Ascending aorta (tissue), 2 donors: ENCODE data around the gene GRHL3. TPM values are rescaled to one million over a fixed set of nuclear protein-coding genes. Genes with fewer than 3 reads are reported as not detected.

Experiments
- DNase-seq, 2 donors: peaks; one replicate each; pipeline ENCODE4 v3.0.0-alpha.2; 2019; ENCODE audit warnings: low spot score in 2 of 2
- H3K27ac ChIP-seq, 2 donors: fragments of 200-600 bp; sonication (generic); one replicate each; pipeline ENCODE4 v1.5.1; 2016 to 2017; ENCODE audit warnings: mild to moderate bottlenecking in 1 of 2
- H3K27me3 ChIP-seq: fragments of 200-600 bp; sonication (generic); one replicate; pipeline ENCODE4 v1.5.1; 2017
- H3K36me3 ChIP-seq, 2 donors: fragments of 200-600 bp; sonication (generic); one replicate each; pipeline ENCODE4 v1.5.1; 2016
- H3K4me1 ChIP-seq, 2 donors: fragments of 200-600 bp; sonication (generic); one replicate each; pipeline ENCODE4 v1.5.1; 2016 to 2017; ENCODE audit warnings: mild to moderate bottlenecking in 1 of 2
- H3K4me3 ChIP-seq, 2 donors: fragments of 200-600 bp; sonication (generic); one replicate each; pipeline ENCODE4 v1.5.1; 2016 to 2017; ENCODE audit warnings: mild to moderate bottlenecking in 1 of 2
- H3K9me3 ChIP-seq, 2 donors: fragments of 200-600 bp; sonication (generic); one replicate each; pipeline ENCODE4 v1.5.1; 2016
- intact Hi-C: fragments of 100-400 bp; cut with DNase I; formaldehyde crosslinking; loops from one replicate; pipeline ENCODE4 v1.15.1; 2023
- total RNA-seq: library from RNA; depleted of rRNA; stranded (reverse); fragments of >200 nt; gene quantifications from one replicate; pipeline ENCODE4 v1.1.0, GENCODE V29; 2016
- TF ChIP-seq, protein P1 (sequence below), 3 experiments: fragments of 200-600 bp in 2 of 3; fragments of 450-650 bp in 1 of 3; sonication (generic) in 2 of 3; IDR thresholded peaks; one replicate each; pipeline ENCODE4 v1.5.1; 2016 to 2019; ENCODE audit warnings: antibody characterized with exemption in 3 of 3, mild to moderate bottlenecking in 1 of 3, moderate library complexity in 1 of 3

Gene GRHL3
- total RNA-seq, 1 donor from 2014 or later: not detected

DNA sequence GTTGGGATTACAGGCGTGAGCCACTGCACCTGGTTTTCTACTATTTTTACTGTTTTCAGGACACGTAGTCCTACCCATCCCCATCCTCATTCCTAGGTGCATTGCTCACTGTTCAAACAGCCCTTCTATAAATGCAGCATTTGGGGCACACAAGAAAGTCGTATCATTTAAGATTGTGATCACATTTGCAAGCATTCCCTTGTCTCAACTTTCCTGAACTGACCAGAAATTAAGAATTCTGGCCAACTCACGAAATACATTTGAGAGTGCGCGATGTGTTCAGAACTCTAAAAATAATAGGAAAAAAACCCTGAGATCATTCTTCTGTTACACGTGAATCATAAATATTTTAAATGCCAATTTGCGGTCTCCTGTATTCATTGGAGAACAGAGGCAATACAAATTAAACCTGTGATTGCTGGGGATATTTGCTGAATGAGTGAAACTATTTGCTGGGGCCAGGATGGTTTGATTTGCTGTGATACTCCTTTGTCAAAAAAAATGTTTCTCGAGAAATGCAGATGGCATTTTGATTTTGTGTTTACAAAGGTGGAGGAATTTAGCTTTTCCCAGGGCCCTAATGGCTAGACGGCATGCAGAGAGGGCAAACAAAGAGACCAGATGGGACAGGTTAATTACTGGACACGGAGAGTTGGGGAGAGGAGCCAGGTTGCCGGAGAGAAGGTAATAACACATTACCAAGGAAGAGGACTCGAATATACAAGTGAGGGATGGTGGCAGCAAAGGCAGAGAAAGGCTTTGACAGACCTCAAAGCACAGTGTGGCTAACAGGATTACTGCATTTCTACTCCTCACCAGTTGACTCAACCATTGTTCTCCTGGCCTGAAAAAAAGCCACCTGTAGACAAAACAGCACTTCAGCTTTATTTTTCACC, 56.0 kb downstream of the GRHL3 start:
- Histone ChIP-seq H3K36me3 (no peaks in the 10 kb centered on the region), H3K27ac (no peak overlapping the region), H3K9me3 (no peaks in the 10 kb centered on the region), H3K27me3 (no peaks in the 10 kb centered on the region), H3K4me3 (no peak overlapping the region), H3K4me1 (no peaks in the 10 kb centered on the region)
- no peak for DNase-seq
- intact Hi-C loops: no loop called here
- TF ChIP-seq, protein P1, sequence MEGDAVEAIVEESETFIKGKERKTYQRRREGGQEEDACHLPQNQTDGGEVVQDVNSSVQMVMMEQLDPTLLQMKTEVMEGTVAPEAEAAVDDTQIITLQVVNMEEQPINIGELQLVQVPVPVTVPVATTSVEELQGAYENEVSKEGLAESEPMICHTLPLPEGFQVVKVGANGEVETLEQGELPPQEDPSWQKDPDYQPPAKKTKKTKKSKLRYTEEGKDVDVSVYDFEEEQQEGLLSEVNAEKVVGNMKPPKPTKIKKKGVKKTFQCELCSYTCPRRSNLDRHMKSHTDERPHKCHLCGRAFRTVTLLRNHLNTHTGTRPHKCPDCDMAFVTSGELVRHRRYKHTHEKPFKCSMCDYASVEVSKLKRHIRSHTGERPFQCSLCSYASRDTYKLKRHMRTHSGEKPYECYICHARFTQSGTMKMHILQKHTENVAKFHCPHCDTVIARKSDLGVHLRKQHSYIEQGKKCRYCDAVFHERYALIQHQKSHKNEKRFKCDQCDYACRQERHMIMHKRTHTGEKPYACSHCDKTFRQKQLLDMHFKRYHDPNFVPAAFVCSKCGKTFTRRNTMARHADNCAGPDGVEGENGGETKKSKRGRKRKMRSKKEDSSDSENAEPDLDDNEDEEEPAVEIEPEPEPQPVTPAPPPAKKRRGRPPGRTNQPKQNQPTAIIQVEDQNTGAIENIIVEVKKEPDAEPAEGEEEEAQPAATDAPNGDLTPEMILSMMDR (IDR thresholded peaks at IDR 0.05): no peak

DNA sequence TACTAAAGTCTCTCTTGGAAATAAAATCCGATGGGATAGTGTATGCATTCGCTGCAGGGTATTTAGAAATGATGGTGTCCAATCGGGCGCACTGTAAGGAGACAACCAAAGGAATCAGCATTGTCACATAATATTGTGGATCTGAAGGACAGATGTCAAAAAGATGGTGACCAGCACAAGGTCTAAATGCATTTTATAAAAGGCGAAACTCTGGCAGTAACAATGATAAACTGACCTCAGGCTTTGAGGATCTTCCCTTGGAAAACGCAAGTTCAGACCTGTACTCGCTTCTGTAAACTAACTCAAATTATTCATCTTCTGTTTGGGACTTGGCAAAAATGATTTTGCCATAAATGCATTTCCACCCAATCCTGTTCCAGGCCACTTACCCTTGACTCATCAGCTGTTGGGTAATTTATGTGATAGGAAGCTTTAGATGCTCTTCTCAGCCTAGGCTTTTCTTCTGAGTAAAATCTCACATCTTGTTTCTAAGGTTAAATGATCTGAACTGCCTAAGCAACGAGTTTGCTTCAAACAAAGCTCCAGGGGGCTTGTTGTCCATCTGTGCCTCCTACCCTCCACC, 60.7 kb downstream of the GRHL3 start:
- intact Hi-C loops: no loop called here
- TF ChIP-seq, protein P1 (IDR thresholded peaks at IDR 0.05): no peak
- no peaks in the 10 kb centered on the region for H3K36me3 ChIP-seq
- no peaks in the 10 kb centered on the region for H3K27me3 ChIP-seq
- no peaks in the 10 kb centered on the region for H3K4me1 ChIP-seq
- DNase-seq: no peak
- no peak overlapping the region for H3K27ac ChIP-seq
- H3K9me3 ChIP-seq: no peaks in the 10 kb centered on the region
- H3K4me3 ChIP-seq: no peak overlapping the region

DNA sequence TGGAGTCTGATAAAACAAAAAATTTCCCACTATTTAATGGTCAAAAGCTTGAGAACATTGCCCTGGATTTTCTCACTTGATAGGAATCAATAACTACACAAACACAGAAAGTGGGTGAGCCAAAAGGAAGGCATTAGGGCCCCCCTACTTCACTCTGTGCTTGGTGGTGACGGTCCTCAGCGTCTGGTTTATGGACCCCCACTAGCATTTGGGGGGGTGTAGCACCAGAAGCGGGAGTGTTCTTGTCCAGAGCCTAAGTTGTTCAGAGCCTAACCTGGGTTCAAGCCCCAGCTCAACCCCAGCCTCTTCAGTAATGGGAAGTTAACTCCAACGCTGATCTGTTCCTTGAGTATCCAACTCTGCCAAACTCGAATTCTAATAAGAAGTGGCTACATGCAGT, 61.4 kb downstream of the GRHL3 start:
- Histone ChIP-seq H3K36me3 (no peaks in the 10 kb centered on the region), H3K27me3 (no peaks in the 10 kb centered on the region), H3K9me3 (no peaks in the 10 kb centered on the region), H3K27ac (no peak overlapping the region), H3K4me3 (no peak overlapping the region), H3K4me1 (no peaks in the 10 kb centered on the region)
- intact Hi-C loops: no loop called here
- no peak for DNase-seq
- TF ChIP-seq, protein P1 (IDR thresholded peaks at IDR 0.05): no peak

DNA sequence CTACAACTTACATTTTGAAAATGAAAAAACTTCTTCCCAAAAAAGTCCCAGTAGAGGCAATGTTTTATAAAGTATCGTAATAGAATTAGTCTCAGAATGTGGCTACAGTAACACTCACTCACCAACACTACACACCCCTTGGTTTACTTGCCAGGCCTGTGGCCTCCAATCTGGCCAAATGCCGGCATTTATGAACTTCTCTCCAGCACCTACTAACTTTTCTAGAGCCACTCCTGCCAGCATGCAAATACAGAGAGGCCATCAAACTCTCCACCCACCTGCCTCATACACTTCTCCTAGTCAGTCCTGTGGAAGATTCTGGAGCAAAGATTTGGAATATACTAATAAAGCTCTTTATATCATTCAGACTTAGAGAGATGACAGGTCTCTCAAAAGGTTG, 62.1 kb downstream of the GRHL3 start:
- TF ChIP-seq, protein P1 (IDR thresholded peaks at IDR 0.05): no peak
- Histone ChIP-seq H3K36me3 (no peaks in the 10 kb centered on the region), H3K4me1 (no peaks in the 10 kb centered on the region), H3K9me3 (no peaks in the 10 kb centered on the region), H3K27me3 (no peaks in the 10 kb centered on the region), H3K4me3 (no peak overlapping the region), H3K27ac (no peak overlapping the region)
- no peak for DNase-seq
- intact Hi-C loops: no loop called here

DNA sequence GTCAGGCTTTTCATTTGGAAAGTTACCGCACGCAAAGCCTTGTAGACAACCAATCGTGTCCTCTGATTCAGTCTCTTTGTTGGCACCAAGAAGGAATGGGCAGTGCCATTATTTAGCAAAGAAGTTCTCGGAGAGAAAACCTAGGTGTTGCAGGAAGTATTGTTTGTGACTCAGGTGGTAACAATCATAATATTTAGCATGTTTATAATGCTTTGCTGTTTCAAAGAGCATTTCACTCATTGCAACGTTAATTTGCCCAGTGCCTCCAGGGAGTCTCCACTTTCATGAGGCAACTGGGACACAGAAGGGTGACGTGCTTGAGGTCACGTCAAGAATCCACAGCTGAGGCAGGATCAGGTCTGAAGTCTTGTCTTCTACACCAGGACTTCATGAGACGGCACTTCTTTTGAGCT, 63.0 kb downstream of the GRHL3 start:
- H3K4me3 ChIP-seq: no peak overlapping the region
- no peaks in the 10 kb centered on the region for H3K27me3 ChIP-seq
- H3K9me3 ChIP-seq: no peaks in the 10 kb centered on the region
- TF ChIP-seq, protein P1 (IDR thresholded peaks at IDR 0.05): no peak
- intact Hi-C loops: no loop called here
- H3K4me1 ChIP-seq: no peaks in the 10 kb centered on the region
- no peaks in the 10 kb centered on the region for H3K36me3 ChIP-seq
- no peak for DNase-seq
- H3K27ac ChIP-seq: no peak overlapping the region
